H1 (cell line): ENCODE results near the gene KRTAP10-8. TPM values are rescaled to one million over a fixed set of nuclear protein-coding genes. Genes with fewer than 3 reads are reported as not detected.

Experiments used
- EZH2 ChIP-seq: fragments of 200-600 bp; sonication (generic); IDR thresholded peaks from 2 replicates; pipeline ENCODE4 v1.7.1; 2012; ENCODE audit warnings: low read depth, mild to moderate bottlenecking, moderate library complexity, low read length, inconsistent platforms; ENCODE audit not compliant: severe bottlenecking
- NANOG ChIP-seq: IDR thresholded peaks from 2 replicates; pipeline ENCODE4 v1.6.1; 2011; ENCODE audit warnings: low read length, low read depth, mild to moderate bottlenecking, inconsistent platforms; ENCODE audit not compliant: insufficient read depth, poor library complexity, severe bottlenecking
- SAP30 ChIP-seq: fragments of 300-600 bp; sonication (generic); IDR thresholded peaks from 2 replicates; pipeline ENCODE4 v1.7.1; 2012; ENCODE audit warnings: low read length, moderate library complexity, mild to moderate bottlenecking, inconsistent platforms; ENCODE audit not compliant: insufficient read depth, insufficient replicate concordance
- polyA plus RNA-seq, 7 experiments: library from polyadenylated mRNA; depleted of rRNA in 3 of 7; stranded (reverse) in 5 of 7; unstranded in 2 of 7; fragments of >200 nt in 5 of 7; fragments of 200-250 nt in 2 of 7; gene quantifications; 1 replicate in 5 of 7; 2 replicates in 1 of 7; 4 replicates in 1 of 7; pipeline versions ENCODE4 v1.2.1 to v1.2.3, GENCODE V29; 2011 to 2013; ENCODE audit warnings: missing spikeins in 2 of 7, mixed read lengths in 2 of 7
- total RNA-seq: library from RNA; stranded (reverse); fragmentation: NEBNext Ultra II Directional; extraction: Animal tissue kit (Norgen Biotek cat#: 25700); gene quantifications from 2 replicates; pipeline ENCODE4 v1.2.1, GENCODE V29; 2021

The KRTAP10-8 gene
- total and polyA plus RNA-seq, 2 of the 8 experiments (the other 6 are each of a cell fraction or from before 2014, with no cell fraction given): not detected

- no peak for TF ChIP-seq EZH2
- no peak for TF ChIP-seq NANOG
- TF ChIP-seq SAP30: no peak
These were observed 45.5 kb upstream of the KRTAP10-8 start (continued) for GRCh38 chr21:44566403-44566802.
